ENCODE results near the gene ALOX5AP. TPM values are rescaled to one million over a fixed set of nuclear protein-coding genes. Genes with fewer than 3 reads are reported as not detected.

Gene ALOX5AP
- total RNA-seq, 1 donor from 2014 or later, result 13.3 TPM

DNA sequence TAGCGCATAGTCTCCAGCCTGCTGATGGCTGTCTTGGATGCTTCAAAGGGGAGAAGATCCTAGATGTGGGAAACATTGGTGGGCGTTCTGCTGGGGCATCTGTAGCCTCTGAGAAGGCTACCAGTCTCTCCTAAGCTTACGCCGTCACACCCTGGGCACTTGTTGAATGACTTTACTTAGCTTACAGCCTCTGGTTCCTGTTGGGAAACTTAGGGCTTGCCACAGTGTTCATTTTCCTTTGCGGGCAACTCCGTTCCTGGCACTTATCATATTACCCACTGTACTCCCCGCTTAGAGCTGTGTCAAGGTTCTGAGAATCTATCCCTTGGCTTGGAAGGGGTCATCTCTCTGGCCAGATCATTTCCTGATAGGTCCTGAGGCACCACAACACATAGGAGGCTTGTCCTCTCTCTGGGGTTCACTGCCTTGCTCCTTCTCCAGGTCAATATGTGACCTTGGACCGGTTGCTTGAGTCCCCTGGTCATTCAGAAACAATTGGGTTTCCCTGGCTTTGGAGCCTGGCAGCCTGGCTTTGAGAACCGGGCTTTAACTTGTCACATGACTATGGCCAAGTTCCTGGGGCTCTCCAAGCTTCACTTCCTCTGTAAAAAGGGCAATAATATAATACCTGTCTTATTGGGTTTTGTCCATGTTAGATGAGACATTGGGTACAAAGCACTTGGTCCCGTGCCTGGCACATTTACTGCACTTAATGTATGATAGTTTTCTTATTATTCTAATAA lies 20.5 kb upstream of the ALOX5AP start:
- no peak for DNase-seq

DNA sequence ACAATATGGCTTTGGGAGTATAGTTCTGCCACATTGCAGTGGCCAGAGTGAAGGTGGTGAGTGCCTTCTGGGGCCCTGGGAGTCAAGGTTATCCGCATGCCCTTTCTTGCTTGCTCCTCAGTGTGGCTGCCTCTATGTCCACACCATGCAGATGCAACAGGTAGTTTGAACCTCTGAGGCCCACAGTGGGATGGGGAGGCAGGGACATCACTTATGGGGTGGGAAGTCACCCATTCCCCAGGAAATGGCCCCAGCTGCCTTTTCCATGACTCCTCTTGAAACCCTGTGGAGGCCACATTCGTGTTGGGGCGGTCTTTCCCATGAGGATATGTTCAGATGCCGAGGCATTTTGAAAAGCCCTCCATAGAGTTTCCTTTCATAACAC lies 20.0 kb upstream of the ALOX5AP start:
- DNase-seq, result no peak

DNA sequence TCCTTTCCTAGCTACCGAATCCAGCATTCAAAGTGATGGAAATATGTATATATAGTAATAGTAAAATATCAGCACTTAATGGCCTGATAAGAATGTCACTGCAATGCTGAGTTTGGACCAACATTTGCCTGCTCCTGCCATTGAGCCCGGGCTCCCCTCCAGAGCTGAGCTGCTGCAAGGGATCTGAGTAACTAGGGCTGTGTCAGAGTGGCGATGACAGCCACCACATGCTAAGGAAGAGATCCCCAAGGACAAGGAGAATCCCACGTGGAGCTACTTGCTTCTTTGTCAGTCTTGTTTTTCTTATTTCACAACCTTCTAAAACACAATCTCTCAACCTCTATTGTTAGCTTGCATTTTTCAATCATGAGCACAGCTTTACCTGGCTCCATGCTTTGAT lies 19.5 kb upstream of the ALOX5AP start:
- peak; percentile 40 for DNase-seq

DNA sequence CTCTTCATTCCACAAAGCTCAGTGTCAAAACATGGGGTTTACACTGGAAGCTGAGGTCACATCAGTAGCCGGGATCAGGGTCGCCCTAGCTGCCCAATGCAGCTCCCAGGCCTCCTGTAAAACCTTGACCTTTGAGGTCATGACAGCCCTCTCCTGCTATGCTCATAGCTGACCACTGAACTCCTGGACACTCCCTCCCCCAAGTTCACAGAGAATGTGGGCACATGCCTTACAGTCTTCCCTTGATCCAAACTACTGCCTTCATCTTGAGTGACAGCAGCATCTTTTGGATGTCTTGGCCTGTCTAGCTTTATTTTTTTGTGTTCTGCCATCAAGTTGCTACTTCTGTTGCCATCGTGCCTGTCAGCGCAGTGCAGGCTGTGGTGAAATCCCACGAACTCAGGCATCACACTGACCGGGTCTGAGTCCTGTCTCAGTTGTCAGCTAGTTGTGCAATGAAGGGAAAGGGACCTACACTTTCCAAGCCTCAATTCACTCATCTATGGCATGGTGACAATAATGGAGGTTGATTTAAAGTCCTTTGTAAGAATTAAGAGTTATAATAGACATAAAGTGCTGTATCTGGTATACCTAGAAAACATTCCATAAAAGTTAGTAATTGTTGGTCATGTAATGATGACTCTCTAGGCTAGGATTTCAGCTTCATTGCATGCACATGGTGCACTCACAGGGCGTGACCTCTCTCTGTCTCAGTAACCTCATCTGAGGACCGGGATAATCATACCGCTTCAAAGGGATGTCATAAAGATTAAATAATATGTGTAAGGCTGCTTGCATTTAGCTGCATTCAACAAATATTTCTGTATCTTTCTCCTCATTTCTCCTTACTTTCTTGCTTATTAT lies 16.4 kb upstream of the ALOX5AP start:
- DNase-seq, result no peak

DNA sequence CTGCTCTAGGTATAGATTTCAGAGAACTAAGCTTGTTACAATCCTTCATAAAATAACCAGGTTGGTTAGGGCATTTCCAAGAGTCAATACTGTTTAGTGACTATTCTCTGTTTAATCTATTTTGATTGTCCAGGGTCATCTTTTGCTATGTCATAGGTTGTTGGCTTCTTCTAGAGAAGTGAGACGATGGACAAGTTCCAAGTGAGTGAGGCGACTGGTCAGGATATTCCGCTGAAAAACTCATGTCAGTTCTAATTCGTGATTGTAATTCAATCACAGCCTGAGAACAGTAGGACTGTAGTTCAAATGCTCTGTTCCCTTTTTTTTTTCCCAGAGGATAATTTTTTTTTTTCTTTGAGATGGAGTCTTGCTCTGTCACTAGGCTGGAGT lies 15.8 kb upstream of the ALOX5AP start:
- DNase-seq, result no peak

DNA sequence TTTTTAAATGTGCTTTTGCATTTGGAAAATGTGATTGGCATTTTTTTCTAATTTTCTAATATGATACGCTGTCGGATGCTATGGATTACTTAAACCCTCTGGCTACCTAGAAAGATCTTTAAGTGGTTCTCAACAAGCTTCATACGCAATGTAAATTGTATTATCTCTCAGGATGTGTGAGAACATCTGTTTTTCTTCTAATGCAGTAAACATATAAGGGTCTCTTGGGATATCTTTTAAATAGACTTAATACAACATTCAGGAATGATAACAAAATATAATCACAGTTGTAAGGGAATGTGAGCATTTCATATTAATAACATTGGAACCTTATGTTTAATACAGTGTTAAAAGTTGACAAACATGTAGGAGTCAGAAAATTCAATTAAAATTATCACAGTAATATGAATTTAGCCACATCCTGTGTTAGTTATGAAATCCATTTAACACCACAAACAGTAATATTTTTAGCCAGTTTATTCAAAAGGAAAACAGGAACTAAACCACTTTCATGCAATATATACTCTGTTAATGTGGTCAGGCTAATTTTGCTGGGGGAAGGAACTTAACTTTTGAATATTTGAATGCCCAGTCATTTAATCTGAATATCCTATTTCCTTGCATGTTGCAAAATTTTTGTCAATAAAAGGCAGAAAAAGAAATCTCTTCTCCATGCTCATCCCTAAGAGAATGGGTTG lies 15.0 kb upstream of the ALOX5AP start:
- no peak for DNase-seq

DNA sequence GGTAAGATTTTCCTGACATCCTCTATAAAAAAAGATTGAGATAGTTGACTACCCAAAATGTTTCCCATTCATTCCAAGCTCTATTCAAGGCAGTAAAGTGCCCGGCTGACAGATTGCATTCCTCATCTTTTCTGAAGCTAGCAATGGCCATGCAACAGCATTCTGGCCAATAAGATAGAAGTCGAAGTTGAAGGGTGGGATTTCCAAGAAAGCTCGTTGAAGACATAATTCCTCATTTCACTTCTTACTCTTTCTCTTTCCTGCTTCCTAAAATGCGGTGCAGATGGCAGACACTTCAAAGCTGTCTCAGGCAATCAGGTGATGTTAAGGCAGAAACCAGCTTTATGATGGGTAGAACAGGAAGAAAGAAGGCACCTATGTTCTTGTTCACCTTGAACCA lies 13.4 kb upstream of the ALOX5AP start:
- no peak for DNase-seq

DNA sequence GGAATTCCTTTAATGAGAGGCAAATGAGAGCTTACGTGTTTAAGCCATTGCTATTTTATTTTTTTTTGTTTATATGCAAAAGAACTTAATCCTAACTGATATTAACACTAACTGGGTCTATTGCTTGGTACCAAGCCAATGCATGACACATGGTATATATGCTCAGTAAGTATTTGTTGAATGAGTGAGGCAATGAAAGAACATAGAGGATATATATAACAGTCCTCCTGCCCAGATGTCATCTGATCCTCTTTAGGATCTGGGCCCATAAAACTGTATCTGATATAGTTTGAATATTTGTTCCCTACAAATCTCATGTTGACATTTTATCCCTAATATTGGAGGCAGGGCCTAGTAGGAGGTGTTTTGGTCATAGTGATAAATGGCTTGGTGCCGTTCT lies 13.0 kb upstream of the ALOX5AP start:
- no peak for DNase-seq

DNA sequence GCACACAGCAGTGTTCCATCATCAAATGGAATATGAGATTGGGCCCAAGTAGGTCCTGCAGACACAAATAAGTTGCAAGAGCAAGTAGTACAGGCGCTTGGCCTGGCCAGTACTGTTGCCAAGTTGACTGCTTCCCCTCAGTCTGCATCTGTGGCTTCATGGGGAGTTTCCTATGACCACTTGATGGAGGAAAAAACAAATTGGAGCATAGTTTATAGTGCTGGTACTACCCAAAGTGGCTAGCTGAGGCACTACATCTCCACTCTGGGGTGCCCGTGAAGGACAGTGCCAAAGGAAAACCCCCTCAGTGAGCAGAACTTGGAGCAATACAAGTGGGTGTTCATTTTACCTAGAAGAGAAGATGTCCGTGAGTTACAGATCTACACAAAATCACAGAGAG lies 10.6 kb upstream of the ALOX5AP start:
- no peak for DNase-seq

DNA sequence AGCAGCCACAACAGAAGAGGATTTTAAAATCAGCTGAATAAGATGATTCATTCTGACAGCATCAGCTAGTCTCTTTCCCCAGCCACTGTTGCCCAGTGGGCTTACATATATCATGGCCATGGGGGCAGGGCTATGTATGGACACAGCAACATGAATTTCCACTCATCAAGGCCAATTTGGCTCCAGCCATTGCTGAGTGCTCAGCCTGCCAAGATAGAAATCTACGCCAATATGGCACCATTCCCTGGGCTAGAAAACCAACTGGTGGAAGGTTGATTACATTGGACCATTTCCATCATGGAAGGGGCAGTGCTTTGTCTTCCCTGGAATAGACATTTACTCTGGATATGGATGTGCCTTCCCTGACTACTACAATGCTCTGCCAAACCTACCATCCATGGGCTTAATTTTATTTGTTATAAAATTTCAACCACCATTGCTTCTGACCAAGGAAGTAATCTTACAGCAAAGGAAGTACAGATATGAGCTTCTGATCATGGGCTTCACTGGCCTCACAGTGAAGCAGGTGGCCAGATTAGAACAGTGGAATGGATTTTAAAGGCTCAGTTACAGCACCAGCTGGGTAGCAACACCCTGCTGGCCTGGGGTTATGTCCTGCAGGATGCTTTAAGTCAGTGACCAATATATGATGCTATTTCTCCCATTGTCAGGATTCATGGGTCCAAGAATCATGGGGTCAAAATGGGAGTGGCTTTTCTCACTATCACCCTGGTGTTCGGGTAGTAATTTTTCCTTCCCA lies 9.8 kb upstream of the ALOX5AP start:
- no peak for DNase-seq

DNA sequence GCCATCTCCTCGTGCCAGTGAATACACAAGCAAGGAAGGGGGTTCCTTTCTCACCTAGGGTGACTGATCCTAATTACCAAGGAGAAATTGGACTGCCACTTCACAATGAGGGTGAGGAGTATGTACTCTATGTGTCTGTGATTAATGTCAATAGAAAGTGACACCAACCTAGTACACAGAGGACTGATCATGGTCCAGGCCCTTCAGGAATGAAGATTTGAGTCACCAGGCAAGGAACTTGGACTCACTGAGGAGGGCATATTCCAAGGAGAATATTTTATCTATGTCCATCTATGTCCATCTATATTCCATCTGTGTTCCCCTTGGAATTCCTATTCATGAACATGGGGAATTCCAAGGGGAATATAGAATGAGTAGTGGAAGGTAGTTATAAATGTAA lies 9.2 kb upstream of the ALOX5AP start:
- no peak for DNase-seq

DNA sequence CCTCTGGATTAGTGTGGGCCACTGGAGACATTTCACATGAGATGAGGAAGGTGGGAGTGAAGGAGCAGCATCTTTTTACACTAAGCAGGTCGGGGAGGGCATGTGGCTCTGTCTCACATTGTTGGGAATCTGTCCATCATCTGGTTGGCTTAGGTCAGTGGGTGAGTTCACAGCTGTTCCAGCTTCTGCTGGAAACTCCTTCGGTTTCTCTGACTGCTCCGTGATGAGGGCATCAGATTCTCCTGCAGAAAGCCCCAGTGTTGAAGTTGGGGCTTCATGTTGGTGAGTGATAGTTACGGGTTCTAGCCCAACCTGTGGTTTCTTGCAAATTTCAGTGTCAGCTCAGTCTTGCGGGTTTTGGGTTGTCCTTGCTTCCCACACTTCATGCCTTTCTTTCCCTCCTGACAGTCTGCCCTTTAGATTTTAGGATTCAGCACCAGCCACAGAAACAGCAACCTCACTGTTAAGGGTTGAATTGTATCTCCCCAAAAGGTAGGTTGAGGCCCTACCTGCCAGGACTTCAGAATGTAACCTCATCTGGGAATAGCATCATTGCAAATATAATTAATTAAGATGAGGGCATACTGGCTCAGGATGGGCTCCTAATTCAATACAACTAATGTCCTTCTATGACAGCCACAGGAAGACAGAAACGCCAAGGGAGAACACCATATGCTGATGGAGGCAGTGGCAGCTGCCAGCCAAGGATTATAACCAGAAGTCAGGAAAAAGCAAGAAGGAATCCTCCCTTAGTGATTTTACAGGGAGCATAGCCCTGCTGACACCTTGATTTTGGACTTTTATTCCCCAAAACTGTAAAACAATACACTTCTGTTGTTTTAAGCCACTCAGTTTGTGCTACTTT lies 7.6 kb upstream of the ALOX5AP start:
- no peak for DNase-seq

DNA sequence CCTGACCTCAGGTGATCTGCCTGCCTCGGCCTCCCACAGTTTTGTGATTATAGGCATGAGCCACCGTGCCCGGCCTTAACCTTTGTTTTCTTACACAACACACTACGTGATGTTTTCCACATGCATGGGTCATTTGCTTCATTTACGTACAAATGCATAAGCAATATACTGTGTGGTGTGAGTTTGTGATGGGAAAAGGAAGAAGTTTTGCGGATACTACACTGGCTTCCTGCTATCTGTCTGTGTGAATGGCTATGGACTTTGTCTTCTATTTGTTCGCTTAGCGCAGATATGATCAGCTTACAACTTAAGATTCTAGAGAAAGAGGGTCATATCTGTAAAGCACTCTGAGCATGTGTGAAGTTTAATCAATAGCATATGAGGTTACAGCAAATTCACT lies 5.5 kb upstream of the ALOX5AP start:
- DNase-seq, result no peak

DNA sequence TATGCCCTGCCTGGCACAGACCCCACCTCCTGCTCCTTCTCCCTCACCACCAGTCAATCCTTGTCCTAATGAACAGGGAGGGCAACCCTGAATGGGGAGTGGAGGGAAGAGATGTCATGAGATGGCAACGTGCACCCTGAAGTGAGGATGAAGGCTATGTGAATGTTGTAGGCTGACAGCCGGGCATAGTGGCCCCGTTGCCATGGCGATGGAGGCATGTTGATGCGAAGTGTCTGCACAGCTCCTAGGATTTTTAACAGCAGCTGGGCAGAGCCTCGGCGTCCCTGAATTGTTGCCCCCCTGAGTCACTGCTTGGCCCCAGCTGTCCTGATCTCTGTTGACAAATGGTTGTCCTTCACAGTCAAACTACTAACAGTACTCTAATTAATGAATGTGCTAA lies 4.8 kb upstream of the ALOX5AP start:
- DNase-seq, result no peak

DNA sequence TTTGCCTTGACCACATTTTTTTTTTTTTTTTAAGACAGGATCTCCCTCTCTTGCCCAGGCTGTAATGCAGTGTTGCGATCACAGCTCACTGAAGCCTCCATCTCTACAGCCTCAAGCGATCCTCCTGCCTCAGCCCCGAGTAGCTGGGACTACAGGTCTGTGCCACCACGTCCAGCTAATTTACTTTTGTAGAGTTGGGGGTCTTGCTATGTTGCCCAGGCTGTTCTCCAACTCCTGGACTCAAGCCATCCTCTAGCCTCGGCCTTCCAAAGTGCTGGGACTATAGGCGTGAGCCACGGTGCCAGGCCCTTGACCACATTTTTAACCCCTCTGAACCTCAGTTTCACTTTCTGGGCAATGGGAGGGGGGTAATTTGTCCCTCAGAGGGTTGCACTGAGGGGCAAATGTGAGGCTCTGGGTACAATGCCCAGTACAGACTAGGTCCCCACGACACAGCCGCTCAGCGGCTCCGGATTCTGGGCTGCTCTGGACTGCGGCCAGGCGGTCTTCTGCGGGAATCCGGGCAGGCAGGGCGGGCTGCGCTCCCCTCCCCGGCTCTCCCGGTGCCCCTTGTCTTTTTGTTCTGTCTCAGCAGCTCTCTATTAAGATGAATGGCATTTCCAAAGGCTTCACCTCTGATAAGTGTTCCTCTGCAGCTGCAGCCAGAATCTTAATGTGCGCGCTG lies 3.8 kb upstream of the ALOX5AP start:
- DNase-seq, result no peak

DNA sequence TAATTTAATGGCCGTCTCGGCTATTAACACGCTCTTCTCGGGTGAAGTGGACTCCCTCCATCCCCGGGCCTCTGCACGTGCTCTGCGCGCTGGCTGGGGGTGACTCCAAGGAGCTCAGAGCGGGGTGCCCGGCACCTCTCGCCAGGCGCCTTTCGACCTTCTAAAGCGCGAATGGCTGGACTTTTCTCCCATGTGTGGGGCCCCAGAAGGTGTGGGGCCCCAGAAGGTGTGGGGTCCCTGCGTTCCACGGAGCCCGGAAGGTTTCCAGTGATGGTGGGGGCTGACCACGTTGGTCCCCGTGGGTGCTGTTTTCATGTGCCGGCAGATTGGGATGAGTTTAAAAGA lies 3.3 kb upstream of the ALOX5AP start:
- DNase-seq, result no peak

DNA sequence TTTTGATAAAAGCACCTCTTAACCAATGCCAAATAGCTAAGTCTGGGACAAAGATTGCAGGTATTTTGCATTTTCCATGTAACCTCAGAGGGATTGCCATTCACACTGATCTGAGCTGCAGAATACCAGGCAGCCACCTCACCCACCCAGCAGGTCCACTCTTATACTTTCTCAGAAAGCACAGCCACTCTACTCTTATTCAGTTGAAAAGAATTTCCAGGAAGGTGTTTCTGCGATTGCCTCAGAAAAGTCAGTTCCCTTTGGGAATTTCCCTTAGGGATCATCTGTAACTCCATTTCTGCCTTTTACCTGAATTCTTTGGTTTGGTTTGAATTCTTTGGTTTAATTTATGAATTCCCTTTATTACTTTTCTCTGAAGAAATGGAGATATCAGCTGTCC lies 904 bp upstream of the ALOX5AP start:
- no peak for DNase-seq

DNA sequence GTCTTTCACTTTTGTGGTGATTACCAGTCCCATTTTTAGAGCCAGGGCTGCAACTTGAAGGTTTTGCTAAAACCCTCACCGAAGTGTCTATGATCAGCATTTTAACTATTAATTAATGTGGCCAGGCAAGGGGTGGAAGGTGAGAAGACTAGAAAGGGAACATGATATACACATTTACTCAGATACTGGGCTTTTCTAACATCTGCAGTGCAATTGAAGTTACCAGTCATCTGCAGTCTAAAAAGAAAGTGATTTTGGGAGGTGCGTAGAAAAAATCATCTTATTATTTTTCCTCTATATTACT lies 481 bp downstream of the ALOX5AP start:
- no peak for DNase-seq

DNA sequence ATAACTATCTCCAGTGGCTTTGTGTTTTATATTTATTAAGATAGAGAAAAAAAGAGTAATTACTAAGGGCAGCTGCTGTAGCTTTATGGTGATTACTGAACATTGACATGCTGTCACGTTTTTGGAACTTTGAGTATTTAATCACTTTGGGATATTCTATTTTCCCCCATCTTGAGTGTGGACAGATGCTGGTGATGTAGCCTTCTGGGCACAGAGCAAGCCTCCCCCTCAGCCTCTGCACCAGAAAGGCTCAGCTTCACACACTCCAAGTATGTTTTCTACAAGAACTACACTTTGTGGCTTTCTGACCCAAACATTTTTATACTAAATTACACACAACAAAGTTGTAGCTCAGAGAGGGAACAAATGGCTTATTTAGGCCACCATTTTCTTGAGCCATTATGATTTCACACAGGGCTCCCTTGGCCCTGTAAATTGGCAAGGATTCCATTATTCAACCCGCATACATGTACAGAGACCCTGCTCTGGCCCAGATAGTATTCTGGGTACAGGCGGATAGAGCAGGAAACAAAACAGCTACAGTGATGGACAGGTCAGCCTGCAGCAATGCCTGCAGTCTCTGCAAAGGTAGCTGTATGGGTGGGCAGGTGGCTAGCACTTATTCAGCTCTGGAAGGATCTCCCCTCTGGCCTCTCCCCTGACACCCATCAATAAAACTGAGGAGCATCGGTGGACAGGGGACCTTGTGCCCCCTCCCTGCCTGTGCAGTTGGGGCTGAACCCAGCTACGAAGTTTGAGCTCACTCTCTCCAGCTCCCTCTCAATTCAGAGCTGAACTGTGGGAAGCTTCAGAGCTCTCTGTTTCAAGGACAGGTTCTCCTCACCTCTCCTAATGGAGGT lies 1.3 kb downstream of the ALOX5AP start:
- DNase-seq, result no peak
